Tibial artery (tissue), 4 donors: ENCODE results near the gene NABP2.

Experiments used
- DNase-seq, 2 donors: peaks; one replicate each; pipeline ENCODE4 v3.0.0-alpha.2; 2019
- H3K27ac ChIP-seq, 2 donors: fragments of 200-600 bp; sonication (generic) in 1 of 2; 1 replicate in 1 of 2; 2 replicates in 1 of 2; pipeline ENCODE4 v1.5.1; 2018 to 2019; ENCODE audit warnings: mild to moderate bottlenecking in 1 of 2
- H3K27me3 ChIP-seq, 2 donors: fragments of 200-600 bp; sonication (generic) in 1 of 2; one replicate each; pipeline versions ENCODE4 v1.5.1 to v1.6.0; 2016 to 2019
- H3K36me3 ChIP-seq, 3 donors: fragments of 200-600 bp; sonication (generic) in 2 of 3; one replicate each; pipeline ENCODE4 v1.5.1; 2016 to 2019; ENCODE audit warnings: mild to moderate bottlenecking in 2 of 3
- H3K4me1 ChIP-seq, 4 donors: fragments of 200-600 bp; sonication (generic) in 2 of 4; 1 replicate in 3 of 4; 2 replicates in 1 of 4; pipeline ENCODE4 v1.5.1; 2016 to 2019
- H3K4me3 ChIP-seq, 2 donors: fragments of 200-600 bp; sonication (generic) in 1 of 2; 1 replicate in 1 of 2; 2 replicates in 1 of 2; pipeline ENCODE4 v1.5.1; 2018 to 2019; ENCODE audit warnings: mild to moderate bottlenecking in 2 of 2
- H3K9me3 ChIP-seq, 3 donors: fragments of 200-600 bp; sonication (generic) in 1 of 3; one replicate each; pipeline ENCODE4 v1.5.1; 2016 to 2019
- CTCF ChIP-seq, 2 experiments: fragments of 200-600 bp in 1 of 2; fragments of 450-650 bp in 1 of 2; IDR thresholded peaks; one replicate each; pipeline ENCODE4 v1.5.1; 2017 to 2019; ENCODE audit warnings: antibody characterized with exemption in 2 of 2, mild to moderate bottlenecking in 1 of 2, moderate library complexity in 1 of 2
- intact Hi-C: fragments of 100-400 bp; cut with DNase I; formaldehyde crosslinking; loops from one replicate; pipeline ENCODE4 v1.15.0; 2023; ENCODE audit warnings: low total_unique reads

NABP2 gene

DNA sequence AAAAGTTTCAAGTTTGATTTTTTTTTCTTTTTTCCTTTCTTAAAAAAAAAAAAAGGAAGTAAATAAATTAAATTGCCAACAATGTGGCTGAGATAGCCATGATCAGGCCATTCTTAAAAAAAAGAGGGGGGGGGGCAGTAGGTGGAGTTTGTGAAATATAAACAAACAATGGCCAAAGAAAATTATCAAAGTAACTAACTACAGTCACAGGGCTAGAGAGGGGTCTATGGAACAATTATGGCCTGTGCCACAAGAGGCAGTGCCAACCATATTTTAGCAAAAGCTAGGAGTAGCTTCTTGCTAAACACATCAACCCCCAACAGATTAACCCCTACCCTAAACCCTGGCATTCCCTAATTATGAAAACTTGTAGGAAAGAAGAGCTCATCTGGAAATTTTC, 18.7 kb upstream of the NABP2 start:
- TF ChIP-seq CTCF (IDR thresholded peaks at IDR 0.05) = no peak
- intact Hi-C loops = no loop called here
- no peak for DNase-seq

GRCh38 chr12:56206452-56207166, 17.5 kb upstream of the NABP2 start:
- peak; percentile 57 to 77 for DNase-seq
- H3K27ac ChIP-seq = peak overlapping the region; percentile 5 to 12
- peaks cover 55 to 70% (median 69%) of the 10 kb centered on the region in 3 donors for H3K36me3 ChIP-seq

More for the DNA sequence above, 18.7 kb upstream of the NABP2 start:
- H3K4me1 ChIP-seq = no peaks in the 10 kb centered on the region
- peak overlapping the region in 1 of 2 donors; percentile 11 for H3K27ac ChIP-seq
- H3K36me3 ChIP-seq = peaks cover 43 to 58% (median 57%) of the 10 kb centered on the region in 3 donors
- no peak overlapping the region for H3K4me3 ChIP-seq
- H3K27me3 ChIP-seq = no peaks in the 10 kb centered on the region
- no peaks in the 10 kb centered on the region for H3K9me3 ChIP-seq

GRCh38 chr12:56208006-56208405, 16.1 kb upstream of the NABP2 start:
- H3K4me1 ChIP-seq = no peaks in the 10 kb centered on the region
- no peak overlapping the region for H3K4me3 ChIP-seq
- no peak for TF ChIP-seq CTCF (IDR thresholded peaks at IDR 0.05)
- H3K27me3 ChIP-seq = no peaks in the 10 kb centered on the region
- intact Hi-C loops = no loop called here
- H3K36me3 ChIP-seq = peaks cover 69 to 84% (median 83%) of the 10 kb centered on the region in 3 donors
- DNase-seq = no peak
- H3K27ac ChIP-seq = no peak overlapping the region
- no peaks in the 10 kb centered on the region for H3K9me3 ChIP-seq

More at GRCh38 chr12:56206452-56207166, 17.5 kb upstream of the NABP2 start:
- peak; percentile 53 to 62 for TF ChIP-seq CTCF (IDR thresholded peaks at IDR 0.05)
- Histone ChIP-seq H3K9me3 (no peaks in the 10 kb centered on the region), H3K27me3 (no peaks in the 10 kb centered on the region), H3K4me1 (no peaks in the 10 kb centered on the region), H3K4me3 (no peak overlapping the region)
- intact Hi-C loops = no loop called here

GRCh38 chr12:56212361-56212760, 11.8 kb upstream of the NABP2 start:
- H3K4me3 ChIP-seq = no peak overlapping the region
- H3K27ac ChIP-seq = no peak overlapping the region
- DNase-seq = no peak
- peaks cover 90 to 100% (median 95%) of the 10 kb centered on the region in 3 donors for H3K36me3 ChIP-seq
- intact Hi-C loops = no loop called here
- peaks cover 0 to 10% (median 4%) of the 10 kb centered on the region in 4 donors for H3K4me1 ChIP-seq
- no peaks in the 10 kb centered on the region for H3K27me3 ChIP-seq
- H3K9me3 ChIP-seq = no peaks in the 10 kb centered on the region
- TF ChIP-seq CTCF (IDR thresholded peaks at IDR 0.05) = no peak

DNA sequence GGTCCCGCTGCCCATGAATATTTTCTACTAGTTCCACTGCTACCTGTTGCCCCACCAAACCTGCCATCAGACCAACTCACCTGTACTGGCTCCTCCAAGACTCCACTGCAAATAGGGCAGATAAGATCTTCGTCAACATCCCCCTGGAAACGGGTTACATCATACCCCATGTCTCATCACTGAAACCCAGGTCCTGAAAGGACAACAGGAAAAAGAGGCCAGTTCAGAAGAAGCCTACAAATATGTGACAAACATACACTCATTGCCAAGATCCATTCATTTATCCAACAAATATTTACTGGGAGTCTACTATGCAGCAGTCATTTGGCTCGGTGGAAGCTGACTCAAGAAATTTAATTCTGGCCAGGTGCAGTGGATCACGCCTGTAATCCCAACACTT, 10.3 kb upstream of the NABP2 start:
- H3K27me3 ChIP-seq = no peaks in the 10 kb centered on the region
- H3K36me3 ChIP-seq = peaks cover 74 to 87% (median 86%) of the 10 kb centered on the region in 3 donors
- intact Hi-C loops = no loop called here
- peaks cover 0 to 25% (median 10%) of the 10 kb centered on the region in 4 donors for H3K4me1 ChIP-seq
- H3K27ac ChIP-seq = no peak overlapping the region
- no peak for DNase-seq
- no peaks in the 10 kb centered on the region for H3K9me3 ChIP-seq
- H3K4me3 ChIP-seq = no peak overlapping the region
- TF ChIP-seq CTCF (IDR thresholded peaks at IDR 0.05) = no peak
